Measurements from ENCODE around the gene GPRIN3.

The GPRIN3 gene

GRCh38 chr4:89307446-89308160, at the start of gene GPRIN3:
Gene GPRIN3, minus strand, starts transcription at chr4:89307800. Its CDS starts 57,690 bp downstream, at chr4:89250110.
- no peak for DNase-seq

GRCh38 chr4:89357340-89357739, 49.7 kb upstream of the GPRIN3 start:
- DNase-seq = no peak

- peak; percentile 68 for DNase-seq
Observed at GRCh38 chr4:89356086-89356485, 48.5 kb upstream of the GPRIN3 start.

GRCh38 chr4:89353514-89353913, 45.9 kb upstream of the GPRIN3 start:
- DNase-seq = no peak

- no peak for DNase-seq
Observed at GRCh38 chr4:89352541-89352940, 44.9 kb upstream of the GPRIN3 start.

- DNase-seq = no peak
Observed at GRCh38 chr4:89351201-89351600, 43.6 kb upstream of the GPRIN3 start.

GRCh38 chr4:89347363-89348025, 39.9 kb upstream of the GPRIN3 start:
- no peak for DNase-seq

GRCh38 chr4:89344571-89344970, 37.0 kb upstream of the GPRIN3 start:
- no peak for DNase-seq

- no peak for DNase-seq
Observed at GRCh38 chr4:89338206-89338605, 30.6 kb upstream of the GPRIN3 start.

- DNase-seq = no peak
Observed at GRCh38 chr4:89337681-89338080, 30.1 kb upstream of the GPRIN3 start.

GRCh38 chr4:89336818-89337420, 29.3 kb upstream of the GPRIN3 start:
- no peak for DNase-seq

- DNase-seq = no peak
Observed at GRCh38 chr4:89334830-89335229, 27.2 kb upstream of the GPRIN3 start.

- DNase-seq = no peak
Observed at GRCh38 chr4:89334311-89334710, 26.7 kb upstream of the GPRIN3 start.

- DNase-seq = no peak
Observed at GRCh38 chr4:89331686-89332544, 24.3 kb upstream of the GPRIN3 start.

- DNase-seq = no peak
Observed at GRCh38 chr4:89331197-89331596, 23.6 kb upstream of the GPRIN3 start.

GRCh38 chr4:89329280-89329679, 21.7 kb upstream of the GPRIN3 start:
- no peak for DNase-seq

GRCh38 chr4:89324671-89325070, 17.1 kb upstream of the GPRIN3 start:
- DNase-seq = no peak

GRCh38 chr4:89322671-89323070, 15.1 kb upstream of the GPRIN3 start:
- DNase-seq = no peak

GRCh38 chr4:89319756-89320155, 12.2 kb upstream of the GPRIN3 start:
- DNase-seq = no peak

- no peak for DNase-seq
Observed at GRCh38 chr4:89316931-89317366, 9.3 kb upstream of the GPRIN3 start.

GRCh38 chr4:89316211-89316610, 8.6 kb upstream of the GPRIN3 start:
- no peak for DNase-seq

GRCh38 chr4:89314291-89314690, 6.7 kb upstream of the GPRIN3 start:
- no peak for DNase-seq

- no peak for DNase-seq
Observed at GRCh38 chr4:89312066-89312465, 4.5 kb upstream of the GPRIN3 start.

All from DMS79 (cell line).